H1 (cell line): ENCODE data around the gene DECR2. TPM values are rescaled to one million over a fixed set of nuclear protein-coding genes. Genes with fewer than 3 reads are reported as not detected.

Experiments
- CTCF ChIA-PET: fragments of 300-600 bp; sonication (Branson Sonifier 250); formaldehyde crosslinking; loops from one replicate; lab custom pipeline; 2021; ENCODE audit not compliant: partially characterized antibody; lab: Charles Lee
- POLR2A ChIA-PET: fragments of 300-600 bp; sonication (Branson Sonifier 250); formaldehyde crosslinking; loops from one replicate; lab custom pipeline; 2021; ENCODE audit warnings: inconsistent platforms; ENCODE audit not compliant: partially characterized antibody; lab: Charles Lee
- DNase-seq, 2 experiments: peaks; one replicate each; pipeline versions ENCODE4 v3.0.0 to v3.0.0-alpha.2; 2010 to 2022; ENCODE audit warnings: low spot score in 2 of 2, low read depth in 1 of 2, mixed read lengths in 1 of 2
- FAIRE-seq: peaks from 2 replicates; lab custom pipeline; 2011; peaks lifted over from hg19 to GRCh38; lab: Jason Lieb, UNC
- H2AFZ ChIP-seq: 2 replicates; pipeline ENCODE4 v1.8.1; 2012; ENCODE audit warnings: low read length, inconsistent platforms
- H2AK5ac ChIP-seq: 2 replicates; pipeline ENCODE4 v1.6.1; 2013; ENCODE audit warnings: low read depth, low read length
- H2BK120ac ChIP-seq: replicated peaks from 2 replicates; pipeline ENCODE3; 2013; ENCODE audit warnings: low read depth, low read length, inconsistent platforms
- H2BK12ac ChIP-seq: 2 replicates; pipeline ENCODE4 v1.6.1; 2013; ENCODE audit warnings: low read depth, low read length
- H2BK15ac ChIP-seq: 2 replicates; pipeline ENCODE4 v1.6.1; 2013; ENCODE audit warnings: low read length
- H2BK20ac ChIP-seq: 2 replicates; pipeline ENCODE4 v1.6.1; 2013; ENCODE audit warnings: low read length
- H2BK5ac ChIP-seq: 2 replicates; pipeline ENCODE4 v1.6.1; 2013; ENCODE audit warnings: low read depth, low read length
- H3K14ac ChIP-seq: 2 replicates; pipeline ENCODE4 v1.6.1; 2013; ENCODE audit warnings: inconsistent platforms; ENCODE audit not compliant: insufficient read length
- H3K18ac ChIP-seq: 2 replicates; pipeline ENCODE4 v1.6.1; 2013; ENCODE audit warnings: low read length; ENCODE audit errors: extremely low read depth
- H3K23ac ChIP-seq: 2 replicates; pipeline ENCODE4 v1.6.1; 2013; ENCODE audit warnings: inconsistent platforms; ENCODE audit not compliant: insufficient read length
- H3K23me2 ChIP-seq: 2 replicates; pipeline ENCODE4 v1.6.1; 2013; ENCODE audit warnings: low read depth, low read length
- H3K27ac ChIP-seq: 2 replicates; pipeline ENCODE4 v1.6.1; 2011; ENCODE audit warnings: low read depth, low read length, inconsistent platforms
- H3K27me3 ChIP-seq, 4 experiments: replicated peaks in 1 of 4; 1 replicate in 1 of 4; 2 replicates in 3 of 4; pipeline versions ENCODE4 v1.6.1 to v1.8.1; 2011 to 2013; ENCODE audit warnings: low read length in 3 of 4, mild to moderate bottlenecking in 3 of 4, inconsistent platforms in 2 of 4, mixed read lengths in 2 of 4, moderate library complexity in 1 of 4; ENCODE audit not compliant: control insufficient read depth in 3 of 4, insufficient read depth in 3 of 4; ENCODE audit errors: extremely low read depth in 1 of 4
- H3K36me3 ChIP-seq, 4 experiments: 2 replicates each; pipeline versions ENCODE4 v1.6.1 to v1.8.1; 2011 to 2013; ENCODE audit warnings: mild to moderate bottlenecking in 4 of 4, low read length in 3 of 4, moderate library complexity in 2 of 4, control low read depth in 1 of 4, inconsistent platforms in 1 of 4; ENCODE audit not compliant: insufficient read depth in 4 of 4, control insufficient read depth in 2 of 4
- H3K4ac ChIP-seq: replicated peaks from 2 replicates; pipeline ENCODE3; 2013; ENCODE audit warnings: low read length, low read depth, mixed read lengths, inconsistent platforms; ENCODE audit not compliant: insufficient read length
- H3K4me1 ChIP-seq, 4 experiments: replicated peaks in 1 of 4; 1 replicate in 1 of 4; 2 replicates in 3 of 4; pipeline versions ENCODE4 v1.6.1 to v1.8.1; 2011 to 2013; ENCODE audit warnings: low read length in 3 of 4, inconsistent platforms in 2 of 4, mixed read lengths in 1 of 4; ENCODE audit not compliant: insufficient read depth in 4 of 4, control insufficient read depth in 3 of 4
- H3K4me2 ChIP-seq, 2 experiments: 2 replicates each; pipeline versions ENCODE4 v1.6.1 to v1.8.1; 2011 to 2013; ENCODE audit warnings: low read depth in 2 of 2, low read length in 2 of 2, control low read depth in 1 of 2, inconsistent platforms in 1 of 2, mild to moderate bottlenecking in 1 of 2; ENCODE audit not compliant: insufficient read depth in 1 of 2
- H3K4me3 ChIP-seq, 4 experiments: fragments of 200-600, 300-600 bp in 1 of 4; sonication (generic), shearing (Covaris generic), sonication (Bioruptor Twin) in 1 of 4; 2 replicates each; pipeline versions ENCODE4 v1.5.1 to v1.8.1; 2011 to 2016; ENCODE audit warnings: low read length in 4 of 4, low read depth in 3 of 4, control low read depth in 2 of 4, inconsistent platforms in 2 of 4, mild to moderate bottlenecking in 2 of 4, mixed read lengths in 1 of 4, moderate library complexity in 1 of 4; ENCODE audit not compliant: insufficient read depth in 2 of 4; ENCODE audit errors: extremely low read depth in 1 of 4
- H3K56ac ChIP-seq: replicated peaks from 2 replicates; pipeline ENCODE3; 2013; ENCODE audit warnings: low read depth, mild to moderate bottlenecking, mixed read lengths, low read length, inconsistent platforms; ENCODE audit not compliant: insufficient read length
- H3K79me1 ChIP-seq: 2 replicates; pipeline ENCODE4 v1.6.1; 2013; ENCODE audit warnings: low read depth, low read length, control low read depth
- H3K79me2 ChIP-seq, 2 experiments: 2 replicates each; pipeline versions ENCODE4 v1.6.1 to v1.8.1; 2012 to 2013; ENCODE audit warnings: low read length in 2 of 2, mild to moderate bottlenecking in 2 of 2, inconsistent platforms in 1 of 2; ENCODE audit not compliant: insufficient read depth in 2 of 2, control insufficient read depth in 1 of 2
- H3K9ac ChIP-seq, 4 experiments: replicated peaks in 1 of 4; 1 replicate in 1 of 4; 2 replicates in 3 of 4; pipeline versions ENCODE4 v1.6.1 to v1.8.1; 2011 to 2013; ENCODE audit warnings: low read depth in 3 of 4, low read length in 3 of 4, control low read depth in 2 of 4, mild to moderate bottlenecking in 2 of 4, moderate library complexity in 2 of 4, inconsistent platforms in 1 of 4; ENCODE audit errors: extremely low read depth in 1 of 4
- H3K9me3 ChIP-seq, 2 experiments: 2 replicates each; pipeline versions ENCODE4 v1.6.1 to v1.8.1; 2012 to 2013; ENCODE audit warnings: mild to moderate bottlenecking in 2 of 2, moderate library complexity in 2 of 2, control low read depth in 1 of 2, inconsistent platforms in 1 of 2, low read depth in 1 of 2, low read length in 1 of 2, mixed read lengths in 1 of 2; ENCODE audit not compliant: insufficient read depth in 2 of 2
- H4K20me1 ChIP-seq, 2 experiments: replicated peaks in 1 of 2; 2 replicates each; pipeline versions ENCODE3 to v1.8.1; 2011 to 2013; ENCODE audit warnings: inconsistent platforms in 2 of 2, low read length in 2 of 2, mild to moderate bottlenecking in 1 of 2; ENCODE audit not compliant: insufficient read depth in 2 of 2, control insufficient read depth in 1 of 2
- H4K5ac ChIP-seq: 2 replicates; pipeline ENCODE4 v1.6.1; 2013; ENCODE audit warnings: low read length, low read depth, mixed read lengths, inconsistent platforms; ENCODE audit not compliant: insufficient read length
- H4K8ac ChIP-seq: 2 replicates; pipeline ENCODE4 v1.8.0; 2013; ENCODE audit warnings: mild to moderate bottlenecking, moderate library complexity, low read length, inconsistent platforms; ENCODE audit not compliant: insufficient read depth; ENCODE audit errors: extremely low read depth
- H4K91ac ChIP-seq: replicated peaks from 2 replicates; pipeline ENCODE3; 2013; ENCODE audit warnings: low read length, mixed read lengths, inconsistent platforms; ENCODE audit not compliant: insufficient read length
- CHD1 ChIP-seq: IDR thresholded peaks from 2 replicates; pipeline ENCODE4 v1.6.1; 2012; ENCODE audit warnings: low read depth, low read length, improper control_type of control experiment
- CHD2 ChIP-seq: IDR thresholded peaks from 2 replicates; pipeline ENCODE4 v1.6.1; 2012; ENCODE audit warnings: low read length, improper control_type of control experiment
- FOSL1 ChIP-seq: IDR thresholded peaks from 2 replicates; pipeline ENCODE4 v1.6.1; 2011; ENCODE audit warnings: mild to moderate bottlenecking, low read depth, low read length, moderate library complexity; ENCODE audit not compliant: insufficient read depth
- HDAC6 ChIP-seq: IDR thresholded peaks from one replicate; pipeline ENCODE4 v1.7.1; 2012; ENCODE audit warnings: low read depth, mild to moderate bottlenecking, inconsistent platforms, low read length, moderate library complexity
- JUN ChIP-seq: IDR thresholded peaks from 2 replicates; pipeline ENCODE4 v1.6.1; 2011; ENCODE audit warnings: low read depth, mild to moderate bottlenecking, improper control_type of control experiment, low read length
- NRF1 ChIP-seq: IDR thresholded peaks from 2 replicates; pipeline ENCODE4 v1.6.1; 2011; ENCODE audit warnings: mild to moderate bottlenecking, low read depth, low read length, improper control_type of control experiment
- RFX5 ChIP-seq: IDR thresholded peaks from 2 replicates; pipeline ENCODE4 v1.6.1; 2011; ENCODE audit warnings: low read depth, low read length, improper control_type of control experiment, borderline replicate concordance
- RNF2 ChIP-seq: fragments of 200-900, 300-1000 bp; sonication (generic); IDR thresholded peaks from 2 replicates; pipeline ENCODE4 v1.7.1; 2016; ENCODE audit warnings: borderline replicate concordance, low read depth, mild to moderate bottlenecking, antibody characterized with exemption, low read length; ENCODE audit not compliant: poor library complexity, severe bottlenecking; ENCODE audit errors: missing control alignments
- SAP30 ChIP-seq: fragments of 300-600 bp; sonication (generic); IDR thresholded peaks from 2 replicates; pipeline ENCODE4 v1.7.1; 2012; ENCODE audit warnings: low read length, moderate library complexity, mild to moderate bottlenecking, inconsistent platforms; ENCODE audit not compliant: insufficient read depth, insufficient replicate concordance
- SIN3A ChIP-seq, 2 experiments: IDR thresholded peaks in 1 of 2; conservative IDR thresholded peaks in 1 of 2; 2 replicates each; pipeline ENCODE4 v1.6.1; 2011 to 2012; ENCODE audit warnings: low read length in 2 of 2, improper control_type of control experiment in 1 of 2, low read depth in 1 of 2, mild to moderate bottlenecking in 1 of 2
- YY1 ChIP-seq: IDR thresholded peaks from 2 replicates; pipeline ENCODE4 v1.6.1; 2011; ENCODE audit warnings: low read depth, mild to moderate bottlenecking, low read length
- WGBS, 2 experiments: shearing (Covaris generic) in 1 of 2; methylation state at CpG; one replicate each; pipeline versions ENCODE4 v1.1.6 to v1.1.7; 2013 to 2015; ENCODE audit warnings: low lambda C conversion rate in 2 of 2, mixed read lengths in 2 of 2, inconsistent platforms in 1 of 2, low coverage in 1 of 2, missing lambda C conversion rate in 1 of 2; ENCODE audit not compliant: insufficient replicate concordance in 2 of 2, insufficient coverage in 1 of 2, insufficient read length in 1 of 2; ENCODE audit errors: extremely low coverage in 1 of 2, missing lambda C conversion rate in 1 of 2; 5-methylcytosine and 5-hydroxymethylcytosine counted together
- polyA plus RNA-seq, 7 experiments: library from polyadenylated mRNA; depleted of rRNA in 3 of 7; stranded (reverse) in 5 of 7; unstranded in 2 of 7; fragments of >200 nt in 5 of 7; fragments of 200-250 nt in 2 of 7; gene quantifications; 1 replicate in 5 of 7; 2 replicates in 1 of 7; 4 replicates in 1 of 7; pipeline versions ENCODE4 v1.2.1 to v1.2.3, GENCODE V29; 2011 to 2013; ENCODE audit warnings: missing spikeins in 2 of 7, mixed read lengths in 2 of 7
- total RNA-seq: library from RNA; stranded (reverse); fragmentation: NEBNext Ultra II Directional; extraction: Animal tissue kit (Norgen Biotek cat#: 25700); gene quantifications from 2 replicates; pipeline ENCODE4 v1.2.1, GENCODE V29; 2021
- TF ChIP-seq, protein P1 (sequence below): IDR thresholded peaks from 2 replicates; pipeline ENCODE4 v1.6.1; 2012; ENCODE audit warnings: inconsistent platforms

Gene DECR2
- total and polyA plus RNA-seq, 2 of the 8 experiments (the other 6 are each of a cell fraction or from before 2014, with no cell fraction given): 28.2 to 39.9 TPM

DNA sequence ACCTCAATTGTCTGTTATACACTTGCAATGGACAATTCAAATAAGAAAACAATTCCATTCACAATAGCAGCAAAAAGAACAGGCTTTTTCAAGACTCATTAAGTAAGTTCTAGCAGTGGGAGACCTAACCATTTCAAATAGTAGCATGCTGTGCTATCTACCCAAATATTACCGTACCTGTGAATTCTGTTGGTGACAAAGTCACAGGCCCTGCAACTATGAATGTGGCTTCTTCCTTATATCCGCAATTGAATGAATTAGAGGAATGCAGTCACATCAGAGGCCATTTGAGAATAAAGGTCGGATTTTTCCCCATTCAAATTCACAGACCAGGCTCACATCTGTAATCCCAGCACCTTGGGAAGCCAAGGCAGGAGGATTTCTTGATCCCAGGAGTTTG lies 5.5 kb upstream of the DECR2 start:
- Histone ChIP-seq H2BK120ac (no peak overlapping the region), H3K79me1 (no peaks in the 10 kb centered on the region; the same call in 1 of the 2 replicates), H4K5ac (no peak overlapping the region), H4K20me1 (peaks cover 2 to 21% of the 10 kb centered on the region in 2 experiments), H3K18ac (no peak overlapping the region), H2BK12ac (no peak overlapping the region), H2BK20ac (no peak overlapping the region), H2AK5ac (no peak overlapping the region; the same call in 1 of the 2 replicates), H3K9me3 (peaks cover 0 to 5% of the 10 kb centered on the region in 2 experiments; a peak in 2 of 4 replicates), H2AFZ (no peak overlapping the region), H4K91ac (no peak overlapping the region), H3K23ac (no peak overlapping the region), H3K79me2 (no peaks in the 10 kb centered on the region; a peak in 1 of 4 replicates), H3K4me2 (peak overlapping the region; percentile 67 to 71), H3K4me1 (peaks cover 0 to 26% (median 13%) of the 10 kb centered on the region in 4 experiments; a peak in 6 of 7 replicates), H3K56ac (no peak overlapping the region), H3K27me3 (no peaks in the 10 kb centered on the region), H4K8ac (no peak overlapping the region), H3K23me2 (peaks cover 5% of the 10 kb centered on the region), H3K4me3 (peak overlapping the region in 3 of 4 experiments; percentile 15 to 91 (median 62); a peak in 5 of 8 replicates), H3K9ac (no peak overlapping the region), H3K4ac (no peak overlapping the region), H2BK5ac (no peak overlapping the region), H2BK15ac (0 out of 2 replicates have a peak overlapping the region, but pooled peaks have one; percentile 3), H3K27ac (no peak overlapping the region), H3K36me3 (peaks cover 7 to 18% (median 14%) of the 10 kb centered on the region in 4 experiments; a peak in 6 of 8 replicates), H3K14ac (no peak overlapping the region)
- WGBS, 2 experiments: 12% methylated on average over 3 of the region's 3 CpGs; no CpG with 5 or more reads in 1 of the 2 experiments
- CTCF ChIA-PET: interaction anchor here (0.6 to 1.8 kb wide), 7 partner anchors 11 to 265 kb away, joined by 3 to 4 read pairs (median 4); partner anchors contain the start of gene MRPL28
- DNase-seq (no peak), FAIRE-seq (no peak)
- POLR2A ChIA-PET: interaction anchor here (0.7 to 6.7 kb wide), 9 partner anchors 11 to 127 kb away, joined by 3 to 67 read pairs (median 3); partner anchors contain the start of gene RAB11FIP3
- no peak for TF ChIP-seq JUN
- TF ChIP-seq RFX5: no peak
- no peak for TF ChIP-seq CHD2
- no peak for TF ChIP-seq HDAC6
- no peak for TF ChIP-seq CHD1
- TF ChIP-seq, protein P1, sequence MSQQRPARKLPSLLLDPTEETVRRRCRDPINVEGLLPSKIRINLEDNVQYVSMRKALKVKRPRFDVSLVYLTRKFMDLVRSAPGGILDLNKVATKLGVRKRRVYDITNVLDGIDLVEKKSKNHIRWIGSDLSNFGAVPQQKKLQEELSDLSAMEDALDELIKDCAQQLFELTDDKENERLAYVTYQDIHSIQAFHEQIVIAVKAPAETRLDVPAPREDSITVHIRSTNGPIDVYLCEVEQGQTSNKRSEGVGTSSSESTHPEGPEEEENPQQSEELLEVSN: no peak
- TF ChIP-seq NRF1: no peak
- no peak for TF ChIP-seq SAP30
- TF ChIP-seq YY1: no peak
- no peak for TF ChIP-seq FOSL1
- TF ChIP-seq RNF2: no peak
- no peak for TF ChIP-seq SIN3A (conservative IDR thresholded peaks at IDR 0.05 in 1 of 2, IDR thresholded peaks at IDR 0.05 in 1 of 2; ENCODE audit: low read depth in 1 of 2, low read length in 2 of 2)
